Measurements from ENCODE around the gene HBP1. TPM values are rescaled to one million over a fixed set of nuclear protein-coding genes. Genes with fewer than 3 reads are reported as not detected.

Gene HBP1
- total and polyA plus RNA-seq, 8 donors, result 12.5 to 201 (median 47.3) TPM

- H3K27me3 ChIP-seq, result no peaks in the 10 kb centered on the region
- TF ChIP-seq EP300 (IDR thresholded peaks at IDR 0.05) (no peak), POLR2A (IDR thresholded peaks at IDR 0.05) (no peak), CTCF (IDR thresholded peaks at IDR 0.05) (no peak), POLR2AphosphoS5 (IDR thresholded peaks at IDR 0.05) (no peak)
- no peaks in the 10 kb centered on the region for H3K4me1 ChIP-seq
- H3K9me3 ChIP-seq, result no peaks in the 10 kb centered on the region
- H3K4me3 ChIP-seq, result no peak overlapping the region
- WGBS, 5 donors, result 86 to 97% (median 92%) methylated on average over 3 of the region's 3 CpGs
- DNase-seq, result no peak
- H3K27ac ChIP-seq, result no peak overlapping the region
- peaks cover 0 to 19% (median 15%) of the 10 kb centered on the region in 4 donors for H3K36me3 ChIP-seq
- intact Hi-C loops (cut with DNase I; ENCODE audit: low total_unique reads), result no loop called here
Observed at GRCh38 chr7:107251963-107252362, 83.2 kb downstream of the HBP1 start.

Other genes with a start within 250 kb of the HBP1 start
- gene PRKAR2B, start 124.3 kb upstream of the HBP1 start, total RNA-seq, result 10 to 100 TPM in 3 of 5 donors, 1 to 10 TPM in 2; 4.7 to 34.5 (median 10.1) TPM
- gene PRKAR2B, start 124.3 kb upstream of the HBP1 start, polyA plus RNA-seq, result 10 to 100 TPM; 20.2 to 39.6 (median 20.5) TPM

Measured in stomach (tissue), 9 donors.